ENCODE results near the gene IL25. TPM values are rescaled to one million over a fixed set of nuclear protein-coding genes. Genes with fewer than 3 reads are reported as not detected.

Gene IL25
- total and polyA plus RNA-seq, 7 experiments from 2014 or later = not detected

DNA sequence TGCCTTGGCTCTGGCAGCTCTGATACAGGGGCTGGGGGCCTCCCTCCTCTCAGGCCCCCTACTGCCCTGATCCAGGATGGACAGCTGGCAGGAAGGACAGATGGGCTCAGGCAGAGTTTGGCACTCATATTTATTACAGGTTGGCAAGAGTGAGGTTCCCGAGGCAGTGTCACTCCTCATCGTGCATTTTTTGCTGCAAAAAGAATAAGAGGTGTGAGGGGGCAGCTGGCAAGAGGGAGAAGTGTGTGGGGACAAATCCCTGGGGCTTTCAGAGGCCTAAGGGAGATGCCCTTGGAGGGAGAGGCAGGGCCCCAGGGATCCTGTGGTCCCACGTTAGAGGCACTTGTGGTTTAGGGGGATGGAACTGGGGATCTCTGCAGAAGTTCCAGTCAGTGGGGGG is 9.3 kb downstream of the IL25 start:
- Histone ChIP-seq H3K27ac (ENCODE audit: low read depth, low read length) (no peak overlapping the region), H3K4me1 (ENCODE audit: control insufficient read depth in 2 of 2, insufficient read depth in 2 of 2, low read length in 2 of 2) (no peaks in the 10 kb centered on the region), H3K9me3 (ENCODE audit: control insufficient read depth in 2 of 3, low read length in 3 of 3) (no peaks in the 10 kb centered on the region), H3K27me3 (ENCODE audit: control insufficient read depth in 2 of 2, insufficient read depth in 2 of 2, low read length in 2 of 2) (no peaks in the 10 kb centered on the region), H3K4me3 (ENCODE audit: low read length) (no peak overlapping the region), H3K36me3 (ENCODE audit: control insufficient read depth in 2 of 3, insufficient read depth in 3 of 3, low read length in 3 of 3) (no peaks in the 10 kb centered on the region)
- ATAC-seq = no peak
- Mint-ChIP-seq H3K9me3 (peaks cover 0 to 3% (median 0%) of the 10 kb centered on the region in 11 donors), H3K27ac (no peak overlapping the region), H3K27me3 (peaks cover 0 to 16% (median 0%) of the 10 kb centered on the region in 5 donors), H3K36me3 (no peaks in the 10 kb centered on the region), H3K4me1 (peaks cover 0 to 3% (median 0%) of the 10 kb centered on the region in 7 donors), H3K4me3 (no peak overlapping the region)
- intact Hi-C loops (cut with micrococcal nuclease) = loop anchor here in 1 of 2 donors (2.0 kb wide), 2 partner anchors 61 to 313 kb away; partner anchors contain the start of gene PABPN1
- DNase-seq = no peak
- POLR2A ChIA-PET = no interaction called here
- CTCF ChIA-PET = interaction anchor here (0.9 to 3.2 kb wide), 3 partner anchors 11 to 118 kb away, joined by 3 to 30 read pairs (median 4); no protein-coding TSS in a partner anchor

DNA sequence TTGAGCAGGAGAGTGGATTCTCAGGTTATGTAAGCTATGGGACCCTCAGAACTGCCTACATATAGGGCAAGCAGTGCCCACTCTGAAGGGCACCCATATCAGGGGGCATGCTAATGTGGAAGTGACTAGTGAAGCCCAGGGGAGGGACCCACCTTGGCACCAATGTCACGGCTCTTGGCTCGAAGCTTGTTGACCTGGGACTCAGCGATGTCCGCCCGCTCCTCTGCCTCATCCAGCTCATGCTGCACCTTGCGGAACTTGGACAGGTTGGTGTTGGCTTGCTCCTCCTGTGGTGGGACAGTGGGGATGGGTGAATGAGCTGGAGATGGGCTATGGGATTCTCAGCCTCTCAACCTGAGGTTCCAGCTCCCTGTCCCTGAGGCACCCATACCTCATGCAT is 9.7 kb downstream of the IL25 start:
- Histone ChIP-seq H3K36me3 (ENCODE audit: control insufficient read depth in 2 of 3, insufficient read depth in 3 of 3, low read length in 3 of 3) (no peaks in the 10 kb centered on the region), H3K4me1 (ENCODE audit: control insufficient read depth in 2 of 2, insufficient read depth in 2 of 2, low read length in 2 of 2) (no peaks in the 10 kb centered on the region), H3K27me3 (ENCODE audit: control insufficient read depth in 2 of 2, insufficient read depth in 2 of 2, low read length in 2 of 2) (no peaks in the 10 kb centered on the region), H3K27ac (ENCODE audit: low read depth, low read length) (no peak overlapping the region), H3K9me3 (ENCODE audit: control insufficient read depth in 2 of 3, low read length in 3 of 3) (no peaks in the 10 kb centered on the region), H3K4me3 (ENCODE audit: low read length) (no peak overlapping the region)
- H3K4me1 Mint-ChIP-seq = peaks cover 0 to 3% (median 0%) of the 10 kb centered on the region in 7 donors
- POLR2A ChIA-PET = no interaction called here
- peaks cover 0 to 16% (median 0%) of the 10 kb centered on the region in 5 donors for H3K27me3 Mint-ChIP-seq
- ATAC-seq (no peak), DNase-seq (no peak)
- CTCF ChIA-PET = interaction anchor here (0.9 to 1.2 kb wide), 2 partner anchors 11 to 118 kb away, joined by 3 to 4 read pairs; no protein-coding TSS in a partner anchor
- H3K9me3 Mint-ChIP-seq = peaks cover 0 to 3% (median 0%) of the 10 kb centered on the region in 11 donors
- no peak overlapping the region for H3K4me3 Mint-ChIP-seq
- intact Hi-C loops (cut with micrococcal nuclease) = no loop called here
- H3K27ac Mint-ChIP-seq = no peak overlapping the region
- no peaks in the 10 kb centered on the region for H3K36me3 Mint-ChIP-seq

- no peak for DNase-seq
- peaks cover 0 to 3% (median 0%) of the 10 kb centered on the region in 7 donors for H3K4me1 Mint-ChIP-seq
- Histone ChIP-seq H3K9me3 (ENCODE audit: control insufficient read depth in 2 of 3, low read length in 3 of 3) (no peaks in the 10 kb centered on the region), H3K4me1 (ENCODE audit: control insufficient read depth in 2 of 2, insufficient read depth in 2 of 2, low read length in 2 of 2) (no peaks in the 10 kb centered on the region), H3K27me3 (ENCODE audit: control insufficient read depth in 2 of 2, insufficient read depth in 2 of 2, low read length in 2 of 2) (no peaks in the 10 kb centered on the region), H3K36me3 (ENCODE audit: control insufficient read depth in 2 of 3, insufficient read depth in 3 of 3, low read length in 3 of 3) (no peaks in the 10 kb centered on the region), H3K4me3 (ENCODE audit: low read length) (no peak overlapping the region), H3K27ac (ENCODE audit: low read depth, low read length) (no peak overlapping the region)
- POLR2A ChIA-PET = interaction anchor here (0.6 kb wide), 1 partner anchor 118 kb away, joined by 3 read pairs; no protein-coding TSS in a partner anchor
- peaks cover 0 to 16% (median 0%) of the 10 kb centered on the region in 5 donors for H3K27me3 Mint-ChIP-seq
- no peak overlapping the region for H3K27ac Mint-ChIP-seq
- intact Hi-C loops (cut with micrococcal nuclease) = no loop called here
- CTCF ChIA-PET = interaction anchor here (0.9 to 1.2 kb wide), 2 partner anchors 10 to 119 kb away, joined by 3 to 4 read pairs; no protein-coding TSS in a partner anchor
- H3K36me3 Mint-ChIP-seq = no peaks in the 10 kb centered on the region
- peaks cover 0 to 3% (median 0%) of the 10 kb centered on the region in 11 donors for H3K9me3 Mint-ChIP-seq
- no peak overlapping the region for H3K4me3 Mint-ChIP-seq
- ATAC-seq = no peak
These were observed 10.3 kb downstream of the IL25 start for GRCh38 chr14:23382731-23383440.

- Histone ChIP-seq H3K36me3 (ENCODE audit: control insufficient read depth in 2 of 3, insufficient read depth in 3 of 3, low read length in 3 of 3) (no peaks in the 10 kb centered on the region), H3K9me3 (ENCODE audit: control insufficient read depth in 2 of 3, low read length in 3 of 3) (no peaks in the 10 kb centered on the region), H3K4me3 (ENCODE audit: low read length) (no peak overlapping the region), H3K27me3 (ENCODE audit: control insufficient read depth in 2 of 2, insufficient read depth in 2 of 2, low read length in 2 of 2) (no peaks in the 10 kb centered on the region), H3K27ac (ENCODE audit: low read depth, low read length) (no peak overlapping the region), H3K4me1 (ENCODE audit: control insufficient read depth in 2 of 2, insufficient read depth in 2 of 2, low read length in 2 of 2) (no peaks in the 10 kb centered on the region)
- no peak for DNase-seq
- Mint-ChIP-seq H3K36me3 (no peaks in the 10 kb centered on the region), H3K9me3 (peaks cover 0 to 3% (median 0%) of the 10 kb centered on the region in 11 donors), H3K4me3 (no peak overlapping the region), H3K27ac (no peak overlapping the region), H3K4me1 (peaks cover 0 to 3% (median 0%) of the 10 kb centered on the region in 7 donors), H3K27me3 (peaks cover 0 to 22% (median 0%) of the 10 kb centered on the region in 5 donors)
- intact Hi-C loops (cut with micrococcal nuclease) = no loop called here
- no peak for ATAC-seq
- ChIA-PET CTCF (interaction anchor here (0.8 to 1.6 kb wide), 3 partner anchors 32 to 119 kb away, joined by 4 read pairs; partner anchors contain the start of gene SLC22A17), POLR2A (no interaction called here)
These were observed 11.9 kb downstream of the IL25 start for GRCh38 chr14:23384364-23385080.

GRCh38 chr14:23385244-23385641 is 12.6 kb downstream of the IL25 start:
- POLR2A ChIA-PET = no interaction called here

GRCh38 chr14:23385642-23386265 is 13.1 kb downstream of the IL25 start:
- Mint-ChIP-seq H3K4me3 (no peak overlapping the region), H3K4me1 (no peaks in the 10 kb centered on the region), H3K9me3 (peaks cover 0 to 3% (median 0%) of the 10 kb centered on the region in 11 donors), H3K27ac (peak overlapping the region in 1 of 9 donors; percentile 46), H3K27me3 (peaks cover 0 to 24% (median 0%) of the 10 kb centered on the region in 5 donors), H3K36me3 (no peaks in the 10 kb centered on the region)
- intact Hi-C loops (cut with micrococcal nuclease) = no loop called here
- ChIA-PET CTCF (interaction anchor here (1.0 to 1.6 kb wide), 2 partner anchors 33 to 121 kb away, joined by 4 read pairs; partner anchors contain the start of gene SLC22A17), POLR2A (no interaction called here)
- ATAC-seq = no peak
- H3K9me3 ChIP-seq (ENCODE audit: control insufficient read depth in 2 of 3, low read length in 3 of 3) = no peaks in the 10 kb centered on the region
- no peaks in the 10 kb centered on the region for H3K4me1 ChIP-seq (ENCODE audit: control insufficient read depth in 2 of 2, insufficient read depth in 2 of 2, low read length in 2 of 2)
- no peaks in the 10 kb centered on the region for H3K27me3 ChIP-seq (ENCODE audit: control insufficient read depth in 2 of 2, insufficient read depth in 2 of 2, low read length in 2 of 2)
- H3K36me3 ChIP-seq (ENCODE audit: control insufficient read depth in 2 of 3, insufficient read depth in 3 of 3, low read length in 3 of 3) = no peaks in the 10 kb centered on the region
- DNase-seq = no peak
- no peak overlapping the region for H3K27ac ChIP-seq (ENCODE audit: low read depth, low read length)
- H3K4me3 ChIP-seq (ENCODE audit: low read length) = no peak overlapping the region

More at GRCh38 chr14:23385244-23385641, 12.6 kb downstream of the IL25 start:
- H3K36me3 Mint-ChIP-seq = no peaks in the 10 kb centered on the region
- H3K4me3 Mint-ChIP-seq = no peak overlapping the region
- no peak for ATAC-seq
- no peaks in the 10 kb centered on the region for H3K9me3 ChIP-seq (ENCODE audit: control insufficient read depth in 2 of 3, low read length in 3 of 3)
- H3K9me3 Mint-ChIP-seq = peaks cover 0 to 3% (median 0%) of the 10 kb centered on the region in 11 donors
- H3K36me3 ChIP-seq (ENCODE audit: control insufficient read depth in 2 of 3, insufficient read depth in 3 of 3, low read length in 3 of 3) = no peaks in the 10 kb centered on the region
- no peaks in the 10 kb centered on the region for H3K27me3 ChIP-seq (ENCODE audit: control insufficient read depth in 2 of 2, insufficient read depth in 2 of 2, low read length in 2 of 2)
- H3K4me1 Mint-ChIP-seq = no peaks in the 10 kb centered on the region
- H3K4me1 ChIP-seq (ENCODE audit: control insufficient read depth in 2 of 2, insufficient read depth in 2 of 2, low read length in 2 of 2) = no peaks in the 10 kb centered on the region
- peaks cover 0 to 25% (median 0%) of the 10 kb centered on the region in 5 donors for H3K27me3 Mint-ChIP-seq
- CTCF ChIA-PET = interaction anchor here (0.8 to 1.6 kb wide), 3 partner anchors 32 to 120 kb away, joined by 4 read pairs; partner anchors contain the start of gene SLC22A17
- H3K27ac ChIP-seq (ENCODE audit: low read depth, low read length) = no peak overlapping the region
- no peak overlapping the region for H3K27ac Mint-ChIP-seq
- no peak overlapping the region for H3K4me3 ChIP-seq (ENCODE audit: low read length)
- no peak for DNase-seq
- intact Hi-C loops (cut with micrococcal nuclease) = no loop called here

All from naive thymus-derived CD4-positive, alpha-beta T cell (primary cell).